Stimulated activated CD4-positive, alpha-beta T cell treated with anti-CD3 and anti-CD28 coated beads, TNF-alpha, amount 100 ng/mL, for 1 hour (primary cell): ENCODE data around the gene PGC.

Source experiments
- DNase-seq, 3 donors: peaks; one replicate each; pipeline ENCODE4 v3.0.0-alpha.2; 2020; ENCODE audit warnings: low read depth in 3 of 3, low spot score in 1 of 3

Gene PGC

DNA sequence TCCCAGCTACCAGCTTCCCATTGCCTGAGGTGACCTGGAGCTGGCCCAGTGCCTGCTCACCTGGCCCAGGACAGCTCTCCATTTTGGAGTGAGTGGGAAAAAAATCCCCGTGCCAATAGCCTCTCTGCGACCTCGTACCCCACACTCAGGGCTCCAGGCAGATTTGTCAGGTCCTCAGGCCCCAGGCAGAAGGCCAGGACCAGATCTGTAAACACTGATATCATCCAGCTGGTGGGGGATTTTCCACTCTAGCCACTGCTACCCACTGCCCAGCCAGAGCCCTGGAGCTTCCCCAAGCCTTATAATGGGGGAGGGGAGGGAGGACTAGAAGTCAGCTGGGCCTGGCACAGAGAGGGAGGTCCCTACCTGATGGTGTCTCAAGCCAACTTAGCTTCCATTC is 1.3 kb upstream of the PGC start:
- DNase-seq, result no peak

DNA sequence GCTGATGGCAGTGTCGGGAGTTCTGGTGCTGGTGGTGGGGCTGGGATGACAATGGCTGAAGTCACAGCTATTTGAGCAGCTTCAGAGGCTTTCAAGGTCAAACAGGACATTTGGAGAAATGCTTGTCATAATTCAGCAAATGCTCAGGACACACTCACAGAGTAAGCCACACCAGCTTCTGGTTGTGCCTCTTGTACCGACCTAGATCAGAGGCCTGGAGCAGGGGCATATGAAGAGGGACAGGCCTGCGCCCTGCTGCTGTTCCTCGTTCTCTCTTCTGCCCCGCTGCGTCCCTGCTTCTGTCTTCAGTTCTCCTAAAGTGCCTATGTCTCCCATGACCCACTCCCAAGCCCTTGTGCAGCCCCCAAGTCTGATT is 893 bp upstream of the PGC start:
- no peak for DNase-seq

DNA sequence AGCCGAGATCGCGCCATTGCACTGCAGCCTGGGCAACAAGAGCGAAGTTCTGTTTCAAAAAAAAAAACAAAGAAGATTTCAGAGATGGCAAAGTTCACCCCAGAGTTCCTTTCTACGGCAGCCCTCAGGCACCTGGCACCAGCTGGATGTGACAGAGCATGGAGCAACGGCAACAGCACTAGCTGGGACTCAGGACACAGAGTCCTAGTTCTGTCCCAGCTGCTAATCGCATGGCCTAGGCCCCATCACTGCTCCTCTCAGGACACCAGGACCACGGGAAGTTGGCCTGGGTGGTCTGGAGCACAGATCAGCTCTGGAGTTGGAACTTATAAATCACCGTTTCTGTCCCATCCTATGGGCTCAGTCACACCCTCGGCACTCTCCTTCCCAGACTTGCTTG is 1.1 kb downstream of the PGC start:
- no peak for DNase-seq

DNA sequence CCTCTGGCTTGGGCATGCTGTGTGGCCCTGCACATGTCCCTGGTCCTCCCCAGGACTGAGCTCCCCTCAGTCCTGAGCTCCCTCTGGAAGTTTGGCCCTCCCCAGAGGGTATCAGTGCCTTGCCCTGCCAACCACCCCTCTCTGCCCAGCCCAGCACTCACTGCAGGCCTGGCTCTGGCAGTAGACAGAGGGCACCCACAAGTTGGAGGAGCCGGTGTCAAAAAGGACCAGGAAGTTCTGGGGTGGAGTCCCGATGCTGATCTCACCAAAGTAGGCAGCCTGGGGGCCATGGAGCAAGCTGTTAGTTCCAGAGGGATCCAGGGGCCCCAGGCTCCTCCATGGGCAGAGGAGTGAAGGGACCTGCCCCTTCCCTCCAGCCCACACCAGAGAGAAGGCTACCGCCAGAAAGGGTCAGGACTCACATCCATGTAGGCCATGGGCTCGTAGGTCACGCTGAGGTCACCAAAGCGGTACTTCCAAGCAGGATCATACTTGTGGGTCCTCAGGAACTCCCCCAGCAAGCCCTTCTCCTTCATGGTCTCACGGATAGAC is 2.9 kb downstream of the PGC start:
- DNase-seq, result no peak

DNA sequence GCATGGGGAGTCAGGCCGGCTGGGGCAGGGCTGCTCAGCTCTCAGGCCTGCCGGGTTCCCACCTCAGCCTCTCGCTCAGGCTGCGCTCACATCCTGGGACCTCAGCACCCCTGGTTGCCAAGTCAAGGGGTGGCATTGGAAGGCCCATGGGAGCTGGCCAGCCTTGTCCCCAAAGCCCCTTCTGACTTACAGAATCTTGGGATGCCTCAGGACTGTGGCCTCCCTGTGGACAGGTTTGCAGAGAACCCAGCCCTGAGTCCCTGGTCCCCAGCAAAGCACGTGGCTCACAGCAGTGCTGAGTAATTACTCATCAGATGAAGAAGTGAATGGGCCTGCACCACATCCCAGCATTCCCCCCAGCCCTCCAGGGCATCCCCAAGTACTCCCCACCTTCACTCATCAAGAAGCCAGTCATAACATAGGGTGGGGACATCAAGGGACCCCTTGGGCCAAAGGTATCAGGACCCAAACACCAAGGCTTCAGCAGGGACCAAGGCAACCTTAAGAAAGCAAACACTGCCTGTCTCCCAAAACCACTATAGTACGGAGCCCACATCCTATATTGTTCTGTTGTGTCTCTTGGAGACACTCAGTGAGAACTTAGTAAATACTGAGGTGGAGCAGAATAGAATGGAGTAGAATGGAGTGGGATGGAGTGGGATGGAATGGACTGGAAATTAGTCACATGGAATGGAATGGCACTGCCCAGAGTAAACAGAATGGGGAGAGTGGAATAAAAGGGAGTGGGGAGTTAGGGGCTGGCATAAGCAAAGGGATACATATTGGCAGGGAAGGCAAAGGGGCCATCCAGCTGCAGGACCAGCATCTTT is 3.6 kb downstream of the PGC start:
- DNase-seq, result no peak

DNA sequence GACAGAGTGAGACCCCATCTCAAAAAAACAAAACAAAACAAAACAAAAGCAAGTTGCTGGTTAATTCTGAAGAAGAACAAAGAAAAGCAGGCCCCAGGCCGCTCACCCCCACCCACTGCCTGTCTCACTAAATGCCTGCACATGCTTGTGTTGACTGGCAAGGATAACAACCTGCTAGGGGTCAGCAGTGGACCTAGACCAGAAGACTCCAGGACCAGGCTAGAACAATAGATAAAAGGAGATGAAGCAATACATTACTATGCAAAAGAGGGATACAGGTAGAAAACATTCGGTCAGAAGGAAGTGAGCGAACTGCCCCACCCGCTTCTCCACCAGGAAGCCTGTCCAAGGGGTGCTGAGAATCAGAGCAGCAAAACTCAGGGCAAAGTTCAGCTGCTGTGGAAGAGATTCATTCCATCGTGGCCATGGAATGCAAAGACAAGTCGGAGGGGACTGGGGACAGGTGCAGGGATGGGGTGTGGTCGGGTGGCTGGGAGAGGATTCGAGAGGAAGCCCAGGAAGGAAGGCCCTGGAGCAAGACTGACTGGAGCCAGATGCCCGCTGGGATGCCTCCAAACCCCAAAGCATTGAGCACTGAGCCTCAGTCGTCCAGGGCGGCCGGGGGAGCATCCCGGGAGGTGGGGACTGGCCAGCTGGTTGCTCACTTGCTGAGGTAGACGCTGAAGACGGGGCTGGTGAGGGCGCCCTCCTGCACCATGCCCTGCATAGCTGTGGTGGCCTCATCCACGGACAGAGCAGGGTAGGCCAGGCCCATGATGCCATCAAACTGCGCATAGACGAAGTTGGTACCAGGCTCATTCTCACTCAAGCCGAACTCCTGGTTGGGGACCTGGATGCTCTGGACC is 5.3 kb downstream of the PGC start:
- DNase-seq, result no peak

DNA sequence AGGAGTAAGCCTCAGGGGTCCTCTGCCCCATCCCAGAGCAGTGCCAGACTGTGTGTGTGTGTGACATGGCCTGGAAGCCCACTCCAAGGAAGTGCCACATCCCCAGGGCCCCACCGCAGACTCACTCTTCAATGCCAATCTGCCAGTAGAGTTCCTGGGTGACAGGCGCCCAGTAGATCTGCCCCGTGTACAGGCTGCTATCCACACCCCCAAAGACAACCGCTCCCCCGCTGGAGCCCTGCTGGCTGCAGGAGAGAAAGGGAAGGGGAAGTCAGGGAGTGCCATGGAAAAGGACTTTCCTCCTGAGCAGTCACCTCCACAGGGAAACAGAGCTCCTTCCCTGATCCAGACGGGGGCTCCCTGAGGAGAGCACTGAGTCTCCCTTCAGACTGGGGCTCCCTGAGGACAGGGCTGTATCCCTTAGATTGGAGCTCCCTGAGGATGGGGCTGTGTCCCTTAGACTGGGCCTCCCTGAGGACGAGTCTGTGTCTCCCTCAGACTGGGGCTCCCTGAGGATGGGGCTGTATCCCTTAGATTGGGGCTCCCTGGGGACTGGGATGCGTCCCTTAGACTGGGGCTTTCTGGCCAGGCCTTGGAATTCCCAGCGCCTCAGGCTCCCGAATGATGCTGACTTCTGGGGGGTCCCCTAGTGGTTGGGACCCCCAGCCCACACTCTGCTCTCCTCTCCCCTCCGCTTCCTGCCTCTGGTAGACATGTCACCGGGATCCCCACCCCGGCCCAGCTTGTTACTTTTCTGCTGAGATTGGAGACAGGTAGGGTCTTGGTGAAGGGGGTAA is 6.6 kb downstream of the PGC start:
- DNase-seq, result no peak

DNA sequence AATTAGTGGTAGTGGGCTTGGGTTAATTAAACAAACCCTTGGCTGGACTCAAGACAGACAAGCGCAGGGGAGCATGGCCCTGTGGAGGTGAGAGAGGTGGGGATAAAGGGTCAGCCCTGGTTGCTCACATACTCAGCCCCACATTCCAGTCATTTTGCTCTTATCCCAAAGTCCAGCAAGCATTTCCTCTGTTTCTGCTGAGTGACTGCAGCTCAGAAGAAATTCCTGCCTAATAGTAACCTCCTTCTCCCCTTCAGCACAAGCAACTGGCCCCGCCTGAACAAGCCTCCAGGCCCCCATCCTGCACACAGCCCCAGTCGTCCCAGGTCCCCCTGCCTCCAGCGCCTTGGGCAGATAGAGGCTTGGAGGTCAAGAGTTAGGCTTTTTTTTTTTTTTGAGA is 8.2 kb downstream of the PGC start:
- DNase-seq, result no peak

DNA sequence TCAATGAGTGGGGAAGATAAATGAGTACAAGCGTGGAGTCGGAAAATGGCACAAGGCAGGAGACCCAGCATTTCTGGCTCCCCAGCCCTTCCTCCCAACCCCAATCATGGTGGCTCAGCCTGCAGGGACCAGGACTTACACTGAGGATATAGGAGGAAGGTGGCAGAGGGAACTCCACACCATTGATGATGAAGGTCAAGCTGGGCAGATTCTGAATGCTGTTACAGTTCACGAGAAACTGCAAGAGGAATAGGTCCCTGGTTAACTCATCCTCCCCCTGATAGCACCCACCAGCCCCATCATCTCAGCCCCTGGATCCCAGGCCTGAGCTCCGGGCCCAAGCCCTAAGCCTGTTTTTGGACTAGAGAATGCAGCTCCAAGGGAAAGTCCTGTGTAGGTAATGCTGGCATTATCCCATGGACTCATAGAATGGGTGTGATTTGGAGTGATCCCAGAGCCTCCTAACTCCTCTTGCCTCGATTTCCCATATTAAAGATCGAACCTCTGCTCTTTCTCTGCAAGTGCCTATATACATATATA is 9.5 kb downstream of the PGC start:
- no peak for DNase-seq

DNA sequence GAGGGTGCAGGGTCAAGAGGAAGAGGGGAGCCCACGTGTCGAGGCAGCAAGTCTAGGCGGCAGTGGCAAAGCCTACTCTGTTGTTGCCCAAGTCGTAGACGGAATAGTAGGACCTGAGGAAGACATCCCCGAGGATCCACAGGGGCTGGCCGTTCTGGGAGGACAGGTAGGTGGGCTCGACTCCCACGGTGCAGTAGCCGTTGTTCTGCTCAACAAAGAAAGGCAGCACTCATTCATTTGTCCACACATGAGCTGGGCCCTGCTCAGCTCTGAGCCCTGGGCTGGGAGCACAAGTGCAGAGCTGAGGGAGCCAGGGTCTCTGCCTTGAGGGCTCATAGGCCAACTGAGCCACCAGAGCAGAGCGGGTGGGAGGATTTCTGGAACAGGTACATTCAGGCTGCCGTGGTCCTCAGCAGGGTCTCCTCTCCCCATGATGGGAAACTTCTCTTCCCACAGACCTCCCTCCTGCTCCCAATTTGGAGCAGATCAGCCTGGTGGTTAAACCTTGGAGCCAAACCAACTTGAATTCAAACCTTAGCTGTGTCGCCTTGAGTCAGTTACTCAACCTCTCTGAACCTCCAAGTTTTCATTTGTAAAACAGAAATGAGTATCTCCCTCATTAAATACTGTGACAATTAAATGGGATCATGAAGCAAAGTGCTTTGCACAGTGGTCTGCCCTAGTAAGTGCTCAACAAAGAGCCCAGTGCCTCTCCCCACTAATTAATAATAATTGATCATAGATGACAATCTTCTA is 10.2 kb downstream of the PGC start:
- no peak for DNase-seq

DNA sequence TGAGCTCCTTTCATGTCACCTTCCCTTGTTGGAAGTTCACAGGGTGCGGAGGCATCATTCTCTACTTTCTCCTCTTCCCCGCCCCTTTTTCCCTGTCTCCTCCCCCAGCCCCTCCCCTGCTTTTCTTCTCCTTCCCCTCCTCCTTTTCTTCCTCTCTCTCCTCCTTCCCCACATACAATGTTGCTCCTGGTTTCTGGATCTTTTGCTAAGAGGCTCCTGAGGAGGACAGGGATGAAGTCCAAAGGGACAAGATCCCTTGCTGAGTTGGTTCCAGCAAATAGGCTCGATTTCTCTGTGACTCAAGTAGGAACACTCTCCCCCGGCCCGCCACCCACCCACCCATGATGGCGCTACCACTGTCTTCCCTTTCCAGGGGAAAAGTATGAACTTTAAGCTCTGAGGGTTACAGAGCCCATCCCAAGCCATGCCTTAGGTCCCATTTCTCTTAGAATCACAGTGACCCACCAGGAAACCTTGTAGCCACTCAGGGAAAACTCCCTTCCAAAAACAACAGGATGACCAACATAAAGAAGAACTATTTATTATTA is 10.9 kb downstream of the PGC start:
- no peak for DNase-seq

DNA sequence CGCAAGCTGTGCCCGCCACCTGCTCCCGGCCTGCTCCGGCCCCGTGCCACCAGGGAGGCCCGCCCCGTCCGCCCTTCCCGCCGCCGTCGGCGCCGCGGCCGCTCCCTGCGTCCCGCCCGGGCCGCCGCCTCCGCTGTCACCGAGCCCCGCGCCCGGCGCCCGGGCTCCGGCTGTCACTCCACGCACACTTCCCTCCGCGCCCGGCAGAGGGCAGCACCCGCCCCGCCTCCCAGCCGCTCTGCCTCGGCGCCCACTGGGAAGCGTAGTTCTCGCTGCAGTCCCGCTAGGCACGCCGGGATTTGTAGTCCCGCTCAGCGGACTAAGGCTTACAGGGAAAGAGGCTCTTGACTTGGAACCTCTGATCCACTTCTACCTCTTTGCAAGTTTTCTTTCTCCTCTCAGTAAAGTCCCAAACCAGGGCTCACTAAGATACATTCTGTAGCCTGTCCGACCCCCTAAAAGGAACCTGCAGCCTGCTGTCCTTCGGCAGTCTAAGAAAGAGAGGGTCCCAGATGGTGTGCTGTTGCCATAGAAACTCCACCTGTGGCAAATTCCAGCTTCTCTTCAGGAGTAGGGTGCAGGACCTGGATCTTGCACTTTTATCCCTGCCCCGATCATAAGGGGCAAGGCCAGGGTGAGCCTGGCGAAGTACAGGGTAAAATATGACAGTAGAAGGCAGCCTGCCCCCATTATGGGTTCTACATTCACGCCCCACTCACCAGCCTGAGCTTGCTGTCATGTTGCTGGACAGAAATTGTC is 11.6 kb downstream of the PGC start, which contains the start of gene TFEB:
TSS of gene TFEB (minus strand) at position 182 of the 759 bp plus-strand sequence. CDS start 44,395 bp downstream, outside the sequence.
- DNase-seq, result peak; percentile 77 to 95 (median 89)

DNA sequence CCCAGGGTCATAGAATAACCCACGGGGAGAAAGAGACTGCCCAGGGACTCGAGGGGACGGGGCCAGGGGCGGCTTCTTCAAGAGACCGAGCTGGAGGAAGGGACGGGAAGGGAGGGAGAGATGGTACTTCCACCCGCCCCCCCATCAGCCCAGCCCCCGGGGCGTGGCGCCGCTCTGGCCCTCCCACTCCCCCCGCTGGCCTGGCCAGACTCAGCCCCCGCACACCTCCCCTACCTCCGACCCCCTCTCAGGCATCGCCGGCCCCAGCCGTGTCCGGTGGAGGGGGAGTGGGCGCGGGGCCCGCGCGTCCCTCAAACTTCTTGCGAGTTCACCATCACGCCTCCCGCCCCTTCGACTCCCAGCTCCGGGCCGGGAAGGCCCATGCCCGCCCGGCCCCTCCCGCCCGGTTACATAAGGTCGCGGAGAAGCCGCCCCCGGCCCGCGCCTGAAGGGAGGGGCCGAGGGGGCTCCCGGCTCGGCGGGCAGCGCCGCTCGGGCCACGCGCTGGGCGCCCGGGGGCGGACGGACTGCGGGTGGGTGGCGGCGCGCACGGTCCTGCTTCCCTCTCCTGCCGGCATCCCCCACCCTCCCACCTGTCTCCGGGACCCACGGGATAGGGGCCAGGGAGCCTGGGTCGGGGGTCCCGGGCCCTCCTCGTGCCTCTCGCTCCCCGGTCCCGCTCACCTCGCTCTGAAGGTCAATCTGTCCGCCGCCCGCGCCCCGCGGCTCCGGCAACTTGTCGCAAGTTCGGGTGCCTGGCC is 12.4 kb downstream of the PGC start:
- DNase-seq, result peak; percentile 37 to 56 (median 42)

DNA sequence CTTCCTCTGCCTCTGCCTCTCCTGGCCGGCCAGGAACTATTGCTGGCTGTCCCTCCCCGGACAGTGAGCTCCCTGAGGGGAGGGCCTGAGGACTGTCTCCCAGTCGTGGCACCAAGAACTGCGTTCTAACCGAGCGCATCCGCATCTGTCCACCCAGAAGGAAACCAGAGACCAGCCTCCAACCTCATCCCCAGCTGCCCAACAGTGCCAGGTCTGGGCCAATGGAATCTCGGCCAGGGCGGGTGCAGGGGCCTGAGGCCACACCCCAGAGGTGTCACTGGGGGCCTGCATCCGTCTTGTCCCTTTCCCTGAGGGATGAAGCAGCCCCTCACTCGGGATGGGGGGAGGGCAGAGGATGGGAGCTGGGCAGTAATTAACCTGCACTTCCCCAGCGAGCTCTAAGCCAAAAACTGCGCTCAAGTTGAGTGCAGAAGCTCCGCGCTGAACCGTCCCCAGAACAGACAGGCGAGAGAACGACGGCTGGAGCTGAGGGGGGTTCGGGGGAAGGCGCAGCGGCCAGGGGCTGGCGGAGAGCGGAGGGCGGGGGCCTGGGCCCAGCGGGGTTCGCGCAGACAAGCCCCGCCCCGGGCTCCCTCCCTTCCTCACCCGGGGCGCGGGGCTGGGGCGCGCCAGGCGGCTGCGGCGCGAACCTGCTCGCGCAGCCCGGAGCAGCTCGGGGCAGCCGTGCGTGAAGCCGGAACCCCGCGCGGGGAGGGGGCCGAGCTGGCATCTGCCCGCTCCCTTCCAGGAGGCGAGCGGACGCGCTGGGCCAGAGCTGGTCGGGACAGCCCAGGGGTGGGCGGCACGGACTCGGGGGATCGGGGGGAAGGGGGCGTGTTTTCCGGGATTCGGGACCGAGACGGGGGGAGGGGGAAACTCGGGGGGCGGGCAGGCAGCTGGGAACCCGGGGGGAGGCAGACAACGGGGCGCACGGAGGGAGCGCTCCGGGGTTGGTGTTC is 13.2 kb downstream of the PGC start:
- peak in 2 of 3 donors; percentile 38 to 45 for DNase-seq

DNA sequence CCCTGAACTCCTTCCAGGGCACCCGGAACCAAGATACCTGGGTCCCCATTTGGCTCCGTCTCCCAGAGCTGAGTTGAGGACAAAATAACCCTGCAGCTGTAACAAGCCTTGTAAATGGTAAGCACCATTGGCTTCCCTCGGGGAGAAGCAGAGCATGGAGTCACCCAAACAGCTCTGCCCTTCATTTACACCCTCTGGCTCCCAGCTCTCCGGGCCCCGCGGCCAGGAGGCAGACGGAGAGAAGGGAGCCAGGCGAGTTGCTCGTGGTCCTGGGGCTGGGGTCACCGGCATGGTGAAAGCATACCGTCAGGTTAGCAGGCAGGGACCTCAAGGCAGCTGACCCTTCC is 13.9 kb downstream of the PGC start:
- no peak for DNase-seq

DNA sequence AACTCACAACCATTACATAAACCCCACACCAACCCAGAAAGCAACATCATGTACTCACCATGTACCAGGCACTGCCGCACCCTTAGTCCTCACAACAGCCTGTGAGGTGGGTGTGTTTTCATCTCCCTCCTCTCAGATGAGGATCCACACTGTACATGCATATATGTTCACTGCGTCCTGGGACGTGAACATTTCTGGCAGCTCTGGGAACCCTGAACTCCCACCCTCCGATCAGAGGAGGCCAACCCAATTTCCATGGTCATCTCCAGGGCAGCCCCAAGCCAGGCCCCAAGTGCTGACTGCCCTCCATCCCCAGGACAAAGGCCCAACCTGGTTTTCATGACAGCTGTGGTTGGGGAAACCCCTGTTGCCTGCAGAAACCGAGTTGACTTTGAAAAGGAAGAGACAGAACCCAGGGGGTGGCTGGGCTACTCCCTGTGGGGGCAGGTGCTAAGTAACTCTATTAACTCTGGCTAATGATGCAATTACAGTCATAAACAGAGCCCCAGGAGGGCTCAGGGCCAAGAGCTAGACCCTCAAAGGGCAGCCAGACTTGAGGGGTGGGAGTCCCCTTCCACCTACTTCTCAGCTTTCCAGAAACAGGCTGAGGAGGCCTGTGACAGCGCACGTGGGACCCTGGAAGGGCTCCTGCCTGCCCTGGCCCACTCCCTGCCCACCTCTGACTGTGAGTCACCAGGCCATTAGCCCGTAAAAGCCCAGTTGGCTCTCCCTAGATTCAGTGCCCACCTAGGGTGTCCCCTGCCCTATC is 14.4 kb downstream of the PGC start:
- peak in 2 of 3 donors; percentile 31 to 39 for DNase-seq

DNA sequence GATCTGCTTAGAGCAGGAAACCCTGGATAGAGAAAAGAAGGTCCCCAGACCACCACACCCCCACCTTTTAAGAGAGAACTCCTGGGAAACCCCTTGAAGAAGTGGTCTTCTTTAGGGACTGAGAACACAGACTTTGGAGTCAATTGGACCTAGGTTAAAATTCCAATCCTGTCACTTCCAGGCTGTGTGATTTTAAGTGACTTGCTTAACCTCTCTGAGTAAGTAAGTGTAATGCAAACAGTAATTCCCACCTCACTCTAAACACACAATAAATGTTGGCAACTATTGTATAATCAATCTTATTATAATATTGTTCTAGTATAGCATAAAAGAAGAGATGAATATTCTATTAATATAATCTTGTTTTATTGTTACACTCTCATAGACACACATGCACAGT is 15.0 kb downstream of the PGC start:
- DNase-seq, result no peak
